Kidney epithelial cell (primary cell): ENCODE data around the gene COPS9. TPM values are rescaled to one million over a fixed set of nuclear protein-coding genes. Genes with fewer than 3 reads are reported as not detected.

Experiments used
- DNase-seq: peaks from one replicate; pipeline ENCODE4 v3.0.0-alpha.2; 2010; ENCODE audit warnings: low read depth
- H3K27me3 ChIP-seq: 2 replicates; pipeline ENCODE4 v1.6.0; 2011; ENCODE audit warnings: low read length; ENCODE audit not compliant: control insufficient read depth, insufficient read depth
- H3K36me3 ChIP-seq: 2 replicates; pipeline ENCODE4 v1.5.1; 2011; ENCODE audit warnings: low read length; ENCODE audit not compliant: control insufficient read depth, insufficient read depth
- H3K4me3 ChIP-seq: 2 replicates; pipeline ENCODE4 v1.5.1; 2011; ENCODE audit warnings: low read depth, mild to moderate bottlenecking, control low read depth, low read length
- CTCF ChIP-seq: IDR thresholded peaks from 2 replicates; pipeline ENCODE4 v1.5.1; 2011; ENCODE audit warnings: mild to moderate bottlenecking, moderate library complexity, low read length, control low read depth, inconsistent platforms; ENCODE audit not compliant: insufficient read depth, poor library complexity, severe bottlenecking
- total RNA-seq: library from RNA; depleted of rRNA; stranded (reverse); fragments of >200 nt; gene quantifications from 2 replicates; pipeline ENCODE4 v1.2.3, GENCODE V29; 2015

The COPS9 gene
- total RNA-seq, 1 donor from 2014 or later, result 186 TPM

- H3K27me3 ChIP-seq, result no peaks in the 10 kb centered on the region
- no peaks in the 10 kb centered on the region for H3K36me3 ChIP-seq
- H3K4me3 ChIP-seq, result no peak overlapping the region
- DNase-seq, result no peak
- TF ChIP-seq CTCF, result no peak
Measured at GRCh38 chr2:240164586-240164985, 28.5 kb upstream of the COPS9 start.

- H3K36me3 ChIP-seq, result no peaks in the 10 kb centered on the region
- no peak for TF ChIP-seq CTCF
- H3K4me3 ChIP-seq, result no peak overlapping the region
- DNase-seq, result no peak
- H3K27me3 ChIP-seq, result no peaks in the 10 kb centered on the region
Measured at GRCh38 chr2:240163844-240164574, 27.9 kb upstream of the COPS9 start.

- TF ChIP-seq CTCF, result no peak
- no peaks in the 10 kb centered on the region for H3K27me3 ChIP-seq
- H3K4me3 ChIP-seq, result no peak overlapping the region
- H3K36me3 ChIP-seq, result no peaks in the 10 kb centered on the region
- DNase-seq, result no peak
Measured at GRCh38 chr2:240162939-240163714, 27.0 kb upstream of the COPS9 start.

GRCh38 chr2:240162531-240162930 is 26.4 kb upstream of the COPS9 start:
- TF ChIP-seq CTCF, result no peak
- Histone ChIP-seq H3K4me3 (no peak overlapping the region), H3K27me3 (no peaks in the 10 kb centered on the region), H3K36me3 (no peaks in the 10 kb centered on the region)
- DNase-seq, result no peak

- no peak overlapping the region for H3K4me3 ChIP-seq
- no peaks in the 10 kb centered on the region for H3K36me3 ChIP-seq
- no peaks in the 10 kb centered on the region for H3K27me3 ChIP-seq
- DNase-seq, result no peak
- no peak for TF ChIP-seq CTCF
Measured at GRCh38 chr2:240162032-240162431, 25.9 kb upstream of the COPS9 start.
